ENCODE measurements around the gene DIO3. TPM values are rescaled to one million over a fixed set of nuclear protein-coding genes. Genes with fewer than 3 reads are reported as not detected.
"Not testable (repeated sequence)": the region's sequence is repeated elsewhere in the genome, so short reads cannot be mapped to it uniquely, and the experiment has no call there.

The DIO3 gene
- total and polyA plus RNA-seq, 2 experiments from 2014 or later = 18.4 to 51.1 TPM

DNA sequence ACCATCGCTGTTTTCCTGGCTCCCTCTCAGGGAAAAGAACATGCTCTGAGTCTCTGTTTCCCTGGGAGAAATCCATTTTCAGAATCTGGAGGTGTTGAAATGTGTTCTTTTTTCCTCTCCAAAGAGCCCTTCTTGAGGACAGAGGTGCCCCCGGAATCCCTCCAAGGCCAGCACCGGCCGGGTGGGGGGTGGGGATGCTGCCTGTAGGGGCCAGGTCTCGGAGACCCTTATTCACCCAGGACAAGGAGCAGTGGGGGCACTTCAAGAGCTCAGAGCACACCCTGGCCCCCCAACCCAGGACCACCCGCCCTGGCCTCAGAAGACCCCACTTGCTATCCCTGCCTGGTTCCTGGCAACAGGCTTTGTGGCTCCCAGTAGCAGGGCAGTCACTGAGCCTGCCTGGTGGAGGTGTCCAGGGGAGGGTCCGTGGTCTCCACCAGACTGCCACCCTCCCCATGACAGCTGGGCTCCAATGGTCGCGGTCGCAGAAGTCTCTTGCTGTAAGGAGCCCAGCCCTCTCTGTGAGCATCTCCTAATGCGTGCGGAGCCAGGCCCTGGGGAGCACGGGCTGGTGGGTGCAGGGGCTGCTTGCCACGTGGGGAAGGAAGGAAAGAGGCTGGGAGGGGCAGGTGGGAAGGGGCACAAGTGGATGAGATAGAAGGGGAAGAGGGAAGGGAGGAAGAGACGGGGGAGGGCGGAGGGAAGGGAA, 13.2 kb upstream of the DIO3 start:
- no peaks in the 10 kb centered on the region for H3K36me3 ChIP-seq (replicated peaks; ENCODE audit: insufficient read depth, low read depth)
- no peak overlapping the region for H3K27ac ChIP-seq
- TF ChIP-seq, protein P1, sequence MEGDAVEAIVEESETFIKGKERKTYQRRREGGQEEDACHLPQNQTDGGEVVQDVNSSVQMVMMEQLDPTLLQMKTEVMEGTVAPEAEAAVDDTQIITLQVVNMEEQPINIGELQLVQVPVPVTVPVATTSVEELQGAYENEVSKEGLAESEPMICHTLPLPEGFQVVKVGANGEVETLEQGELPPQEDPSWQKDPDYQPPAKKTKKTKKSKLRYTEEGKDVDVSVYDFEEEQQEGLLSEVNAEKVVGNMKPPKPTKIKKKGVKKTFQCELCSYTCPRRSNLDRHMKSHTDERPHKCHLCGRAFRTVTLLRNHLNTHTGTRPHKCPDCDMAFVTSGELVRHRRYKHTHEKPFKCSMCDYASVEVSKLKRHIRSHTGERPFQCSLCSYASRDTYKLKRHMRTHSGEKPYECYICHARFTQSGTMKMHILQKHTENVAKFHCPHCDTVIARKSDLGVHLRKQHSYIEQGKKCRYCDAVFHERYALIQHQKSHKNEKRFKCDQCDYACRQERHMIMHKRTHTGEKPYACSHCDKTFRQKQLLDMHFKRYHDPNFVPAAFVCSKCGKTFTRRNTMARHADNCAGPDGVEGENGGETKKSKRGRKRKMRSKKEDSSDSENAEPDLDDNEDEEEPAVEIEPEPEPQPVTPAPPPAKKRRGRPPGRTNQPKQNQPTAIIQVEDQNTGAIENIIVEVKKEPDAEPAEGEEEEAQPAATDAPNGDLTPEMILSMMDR (IDR thresholded peaks at IDR 0.05; ENCODE audit: poor library complexity) = no peak
- TF ChIP-seq EZH2 (IDR thresholded peaks at IDR 0.05; ENCODE audit: borderline replicate concordance) (no peak), EZH2phosphoT487 (IDR thresholded peaks at IDR 0.05; ENCODE audit: low read depth, severe bottlenecking, unreplicated experiment) (no peak)

DNA sequence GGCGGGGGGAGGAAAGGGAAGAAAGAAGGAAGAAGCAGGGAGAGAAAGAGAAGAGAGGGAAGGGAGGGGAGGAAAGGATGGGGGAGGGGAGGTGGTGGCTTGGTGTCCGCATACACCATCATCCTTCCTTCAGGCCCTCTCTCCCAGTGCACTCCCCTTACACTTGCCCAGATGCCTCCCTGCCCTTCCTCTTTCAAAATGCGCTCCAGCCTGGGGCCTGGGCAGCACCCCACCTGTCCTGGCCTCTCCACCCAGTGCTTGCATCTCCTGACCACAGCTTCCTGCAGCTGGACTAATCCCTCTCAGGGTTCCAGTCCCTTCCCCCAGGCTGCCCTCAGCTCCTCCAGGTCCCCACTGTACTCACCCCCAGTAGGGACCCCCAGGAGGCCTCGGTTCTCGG, 12.6 kb upstream of the DIO3 start:
- H3K4me1 ChIP-seq (ENCODE audit: insufficient read depth) = peaks cover 5% of the 10 kb centered on the region
- no peaks in the 10 kb centered on the region for H3K79me2 ChIP-seq
- H3K4me3 ChIP-seq = no peak overlapping the region
- H3K36me3 ChIP-seq (replicated peaks; ENCODE audit: insufficient read depth, low read depth) = no peaks in the 10 kb centered on the region
- no peak for DNase-seq (ENCODE audit: low spot score)
- no peaks in the 10 kb centered on the region for H3K9me3 ChIP-seq (ENCODE audit: low read depth)
- TF ChIP-seq EZH2 (IDR thresholded peaks at IDR 0.05; ENCODE audit: borderline replicate concordance) (no peak), EZH2phosphoT487 (IDR thresholded peaks at IDR 0.05; ENCODE audit: low read depth, severe bottlenecking, unreplicated experiment) (no peak)
- TF ChIP-seq, protein P1 (IDR thresholded peaks at IDR 0.05; ENCODE audit: poor library complexity) = no peak
- H4K20me1 ChIP-seq (ENCODE audit: insufficient read depth, poor library complexity, severe bottlenecking) = no peaks in the 10 kb centered on the region
- H3K27ac ChIP-seq = no peak overlapping the region
- no peak overlapping the region for H3K4me2 ChIP-seq
- H3K9me2 ChIP-seq (replicated peaks; ENCODE audit: insufficient read depth) = no peaks in the 10 kb centered on the region
- H2AFZ ChIP-seq = no peak overlapping the region
- no peaks in the 10 kb centered on the region for H3K27me3 ChIP-seq
- 85% methylated on average over 3 of the region's 5 CpGs for WGBS (ENCODE audit: low lambda C conversion rate, missing lambda C conversion rate)

More for the DNA sequence above, 13.2 kb upstream of the DIO3 start:
- Histone ChIP-seq H4K20me1 (ENCODE audit: insufficient read depth, poor library complexity, severe bottlenecking) (no peaks in the 10 kb centered on the region), H3K79me2 (no peaks in the 10 kb centered on the region), H3K9me2 (replicated peaks; ENCODE audit: insufficient read depth) (no peaks in the 10 kb centered on the region), H3K4me2 (no peak overlapping the region), H3K27me3 (no peaks in the 10 kb centered on the region), H3K4me3 (no peak overlapping the region), H3K9me3 (ENCODE audit: low read depth) (no peaks in the 10 kb centered on the region), H3K4me1 (ENCODE audit: insufficient read depth) (peaks cover 6% of the 10 kb centered on the region), H2AFZ (no peak overlapping the region)
- 85% methylated on average over 6 of the region's 16 CpGs for whole genome bisulfite sequencing (ENCODE audit: low lambda C conversion rate, missing lambda C conversion rate)
- no peak for DNase-seq (ENCODE audit: low spot score)

DNA sequence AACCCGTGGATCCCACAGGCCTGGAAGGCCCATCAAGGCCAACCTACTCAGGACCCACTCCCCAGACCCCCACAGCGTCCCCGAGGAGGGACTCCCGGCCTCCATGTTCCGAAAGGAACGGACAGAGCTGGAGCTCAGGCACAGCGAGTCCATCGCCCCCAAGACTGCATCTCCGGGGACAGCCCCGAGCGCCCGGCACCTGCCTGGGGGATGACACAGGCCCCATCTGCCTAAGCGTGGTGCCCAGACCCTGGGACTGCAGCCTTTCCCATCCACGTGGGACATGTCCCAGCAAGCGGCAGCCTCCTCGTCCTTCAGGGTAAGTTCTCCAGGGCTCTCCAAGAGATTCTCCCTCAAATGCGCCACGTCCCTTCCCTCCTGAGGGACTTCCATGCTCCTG, 12.1 kb upstream of the DIO3 start:
- 94% methylated on average over 18 of the region's 18 CpGs for WGBS (ENCODE audit: low lambda C conversion rate, missing lambda C conversion rate)
- Histone ChIP-seq H3K27me3 (no peaks in the 10 kb centered on the region), H3K4me3 (no peak overlapping the region), H4K20me1 (ENCODE audit: insufficient read depth, poor library complexity, severe bottlenecking) (no peaks in the 10 kb centered on the region), H3K79me2 (no peaks in the 10 kb centered on the region), H3K4me2 (no peak overlapping the region), H3K4me1 (ENCODE audit: insufficient read depth) (peaks cover 5% of the 10 kb centered on the region), H3K9me3 (ENCODE audit: low read depth) (no peaks in the 10 kb centered on the region), H3K9me2 (replicated peaks; ENCODE audit: insufficient read depth) (no peaks in the 10 kb centered on the region), H3K27ac (no peak overlapping the region), H2AFZ (no peak overlapping the region), H3K36me3 (replicated peaks; ENCODE audit: insufficient read depth, low read depth) (no peaks in the 10 kb centered on the region)
- TF ChIP-seq, protein P1 (IDR thresholded peaks at IDR 0.05; ENCODE audit: poor library complexity) = no peak
- no peak for TF ChIP-seq EZH2 (IDR thresholded peaks at IDR 0.05; ENCODE audit: borderline replicate concordance)
- no peak for DNase-seq (ENCODE audit: low spot score)

DNA sequence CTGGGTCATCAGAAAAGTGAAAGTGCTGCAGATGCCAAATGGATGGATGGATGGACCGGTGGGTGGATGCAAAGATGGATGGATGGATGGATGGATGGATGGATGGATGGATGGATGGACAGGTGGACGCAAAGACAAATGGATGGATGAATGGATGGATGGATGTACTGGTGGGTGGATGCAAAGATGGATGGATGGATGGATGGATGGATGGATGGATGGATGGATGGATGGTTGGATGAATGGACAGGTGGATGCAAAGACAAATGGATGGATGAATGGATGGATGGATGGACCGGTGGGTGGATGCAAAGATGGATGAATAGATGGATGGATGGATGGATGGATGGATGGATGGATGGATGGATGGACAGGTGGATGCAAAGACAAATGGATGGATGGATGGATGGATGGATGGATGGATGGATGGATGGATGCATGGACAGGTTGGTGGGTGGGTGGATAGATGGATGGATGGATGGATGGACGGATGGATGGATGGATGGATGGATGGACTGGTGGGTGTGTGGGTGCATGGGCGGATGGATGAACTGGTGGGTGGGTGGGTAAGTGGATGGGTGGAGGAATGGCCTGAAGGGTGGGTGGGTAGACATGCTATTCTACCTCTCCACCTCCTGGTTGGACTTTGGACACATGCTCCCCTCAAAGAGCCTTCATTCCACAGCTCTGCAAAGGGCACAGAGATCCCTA, 10.9 kb upstream of the DIO3 start:
- not testable (repeated sequence) for H3K27ac ChIP-seq; H3K36me3 ChIP-seq (replicated peaks; ENCODE audit: insufficient read depth, low read depth); H3K9me3 ChIP-seq (ENCODE audit: low read depth); H3K4me3 ChIP-seq; H3K79me2 ChIP-seq; H3K4me1 ChIP-seq (ENCODE audit: insufficient read depth); H3K27me3 ChIP-seq; H2AFZ ChIP-seq; H3K9me2 ChIP-seq (replicated peaks; ENCODE audit: insufficient read depth); DNase-seq (ENCODE audit: low spot score); H3K4me2 ChIP-seq; H4K20me1 ChIP-seq (ENCODE audit: insufficient read depth, poor library complexity, severe bottlenecking)
- 93% methylated on average over 3 of the region's 5 CpGs for WGBS (ENCODE audit: low lambda C conversion rate, missing lambda C conversion rate)
